Fibroblast of lung (primary cell): ENCODE measurements around the gene OCSTAMP.

Experiments used
- EZH2 ChIP-seq: IDR thresholded peaks from 2 replicates; pipeline ENCODE4 v1.5.1; 2012; ENCODE audit warnings: low read length, control low read depth, mild to moderate bottlenecking; ENCODE audit errors: missing control alignments
- TF ChIP-seq, protein P1 (sequence below), 2 donors: IDR thresholded peaks in 1 of 2; conservative IDR thresholded peaks in 1 of 2; 1 replicate in 1 of 2; 2 replicates in 1 of 2; pipeline ENCODE4 v1.5.1; 2011 to 2012; ENCODE audit warnings: low read length in 2 of 2, control low read depth in 1 of 2, inconsistent platforms in 1 of 2, low read depth in 1 of 2, mild to moderate bottlenecking in 1 of 2

- TF ChIP-seq, protein P1, sequence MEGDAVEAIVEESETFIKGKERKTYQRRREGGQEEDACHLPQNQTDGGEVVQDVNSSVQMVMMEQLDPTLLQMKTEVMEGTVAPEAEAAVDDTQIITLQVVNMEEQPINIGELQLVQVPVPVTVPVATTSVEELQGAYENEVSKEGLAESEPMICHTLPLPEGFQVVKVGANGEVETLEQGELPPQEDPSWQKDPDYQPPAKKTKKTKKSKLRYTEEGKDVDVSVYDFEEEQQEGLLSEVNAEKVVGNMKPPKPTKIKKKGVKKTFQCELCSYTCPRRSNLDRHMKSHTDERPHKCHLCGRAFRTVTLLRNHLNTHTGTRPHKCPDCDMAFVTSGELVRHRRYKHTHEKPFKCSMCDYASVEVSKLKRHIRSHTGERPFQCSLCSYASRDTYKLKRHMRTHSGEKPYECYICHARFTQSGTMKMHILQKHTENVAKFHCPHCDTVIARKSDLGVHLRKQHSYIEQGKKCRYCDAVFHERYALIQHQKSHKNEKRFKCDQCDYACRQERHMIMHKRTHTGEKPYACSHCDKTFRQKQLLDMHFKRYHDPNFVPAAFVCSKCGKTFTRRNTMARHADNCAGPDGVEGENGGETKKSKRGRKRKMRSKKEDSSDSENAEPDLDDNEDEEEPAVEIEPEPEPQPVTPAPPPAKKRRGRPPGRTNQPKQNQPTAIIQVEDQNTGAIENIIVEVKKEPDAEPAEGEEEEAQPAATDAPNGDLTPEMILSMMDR (conservative IDR thresholded peaks at IDR 0.05 in 1 of 2, IDR thresholded peaks at IDR 0.05 in 1 of 2; ENCODE audit: low read depth in 1 of 2, low read length in 2 of 2), result no peak
- no peak for TF ChIP-seq EZH2
Observed at GRCh38 chr20:46559685-46560440, 9.4 kb upstream of the OCSTAMP start.
